Thyroid gland (tissue), 4 donors: ENCODE results near the gene RNF148. TPM values are rescaled to one million over a fixed set of nuclear protein-coding genes. Genes with fewer than 3 reads are reported as not detected.

Experiments used
- DNase-seq, 2 donors: peaks; one replicate each; pipeline ENCODE4 v3.0.0-alpha.2; 2019
- H3K27ac ChIP-seq, 3 donors: fragments of 200-600 bp; sonication (generic); 1 replicate in 2 of 3; 2 replicates in 1 of 3; pipeline ENCODE4 v1.5.1; 2016 to 2019; ENCODE audit warnings: mild to moderate bottlenecking in 1 of 3, moderate library complexity in 1 of 3
- H3K27me3 ChIP-seq: fragments of 200-600 bp; sonication (generic); one replicate; pipeline ENCODE4 v1.5.1; 2019
- H3K36me3 ChIP-seq, 2 donors: fragments of 200-600 bp; sonication (generic); one replicate each; pipeline ENCODE4 v1.5.1; 2016 to 2019
- H3K4me1 ChIP-seq, 2 donors: fragments of 200-600 bp; sonication (generic); one replicate each; pipeline ENCODE4 v1.5.1; 2017 to 2019
- H3K4me3 ChIP-seq, 3 donors: fragments of 200-600 bp; sonication (generic); replicated peaks in 1 of 3; 1 replicate in 2 of 3; 2 replicates in 1 of 3; pipeline ENCODE4 v1.5.1; 2016; ENCODE audit warnings: mild to moderate bottlenecking in 1 of 3
- H3K9me3 ChIP-seq: fragments of 200-600 bp; sonication (generic); one replicate; pipeline ENCODE4 v1.5.1; 2017
- POLR2A ChIP-seq, 2 donors: fragments of 450-650 bp; IDR thresholded peaks; one replicate each; pipeline ENCODE4 v1.6.1; 2017; ENCODE audit warnings: antibody characterized with exemption in 2 of 2, mild to moderate bottlenecking in 2 of 2, moderate library complexity in 1 of 2
- WGBS, 2 donors: methylation state at CpG; one replicate each; pipeline ENCODE4 v1.1.5; 2017; 5-methylcytosine and 5-hydroxymethylcytosine counted together
- intact Hi-C: fragments of 100-400 bp; cut with DNase I; formaldehyde crosslinking; loops from one replicate; pipeline ENCODE4 v1.15.1; 2023
- total RNA-seq, 4 donors: library from RNA; depleted of rRNA; stranded (reverse); fragments of >200 nt; gene quantifications; one replicate each; pipeline ENCODE4 v1.2.3, GENCODE V29; 2016
- TF ChIP-seq, protein P1 (sequence below), 6 experiments: fragments of 200-600 bp in 3 of 6; fragments of 450-650 bp in 3 of 6; sonication (generic) in 3 of 6; IDR thresholded peaks; one replicate each; pipeline ENCODE4 v1.5.1; 2016 to 2019; ENCODE audit warnings: antibody characterized with exemption in 6 of 6, mild to moderate bottlenecking in 2 of 6, inconsistent platforms in 1 of 6, moderate library complexity in 1 of 6

RNF148 gene
- total RNA-seq, 4 donors from 2014 or later = 1.4 to 7.9 (median 4.7) TPM

DNA sequence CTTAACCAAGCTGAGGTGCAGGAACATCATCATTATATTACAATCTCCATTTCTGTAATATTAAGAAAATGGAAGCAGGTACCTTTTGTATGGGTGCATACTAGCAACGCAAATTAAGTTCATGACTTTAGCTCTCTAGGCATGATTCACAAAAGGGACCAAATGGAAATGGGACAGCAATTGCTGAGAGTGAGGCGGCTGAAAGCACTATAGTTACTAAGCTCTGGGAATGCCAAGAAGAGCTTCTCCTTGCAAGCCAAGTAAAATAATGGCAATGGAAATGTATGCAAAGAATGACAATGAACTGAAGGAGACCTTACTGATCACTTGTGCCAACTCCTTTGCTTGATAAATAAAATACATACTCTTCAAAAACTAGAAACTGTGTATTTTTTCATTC, 36.2 kb upstream of the RNF148 start:
- Histone ChIP-seq H3K27me3 (no peaks in the 10 kb centered on the region), H3K36me3 (no peaks in the 10 kb centered on the region), H3K27ac (no peak overlapping the region), H3K4me1 (no peaks in the 10 kb centered on the region), H3K9me3 (no peaks in the 10 kb centered on the region), H3K4me3 (no peak overlapping the region)
- TF ChIP-seq POLR2A (IDR thresholded peaks at IDR 0.05) = no peak
- TF ChIP-seq, protein P1, sequence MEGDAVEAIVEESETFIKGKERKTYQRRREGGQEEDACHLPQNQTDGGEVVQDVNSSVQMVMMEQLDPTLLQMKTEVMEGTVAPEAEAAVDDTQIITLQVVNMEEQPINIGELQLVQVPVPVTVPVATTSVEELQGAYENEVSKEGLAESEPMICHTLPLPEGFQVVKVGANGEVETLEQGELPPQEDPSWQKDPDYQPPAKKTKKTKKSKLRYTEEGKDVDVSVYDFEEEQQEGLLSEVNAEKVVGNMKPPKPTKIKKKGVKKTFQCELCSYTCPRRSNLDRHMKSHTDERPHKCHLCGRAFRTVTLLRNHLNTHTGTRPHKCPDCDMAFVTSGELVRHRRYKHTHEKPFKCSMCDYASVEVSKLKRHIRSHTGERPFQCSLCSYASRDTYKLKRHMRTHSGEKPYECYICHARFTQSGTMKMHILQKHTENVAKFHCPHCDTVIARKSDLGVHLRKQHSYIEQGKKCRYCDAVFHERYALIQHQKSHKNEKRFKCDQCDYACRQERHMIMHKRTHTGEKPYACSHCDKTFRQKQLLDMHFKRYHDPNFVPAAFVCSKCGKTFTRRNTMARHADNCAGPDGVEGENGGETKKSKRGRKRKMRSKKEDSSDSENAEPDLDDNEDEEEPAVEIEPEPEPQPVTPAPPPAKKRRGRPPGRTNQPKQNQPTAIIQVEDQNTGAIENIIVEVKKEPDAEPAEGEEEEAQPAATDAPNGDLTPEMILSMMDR (IDR thresholded peaks at IDR 0.05) = no peak
- WGBS, 2 donors = 88% methylated on average over 2 of the region's 2 CpGs
- intact Hi-C loops = no loop called here
- DNase-seq = no peak

DNA sequence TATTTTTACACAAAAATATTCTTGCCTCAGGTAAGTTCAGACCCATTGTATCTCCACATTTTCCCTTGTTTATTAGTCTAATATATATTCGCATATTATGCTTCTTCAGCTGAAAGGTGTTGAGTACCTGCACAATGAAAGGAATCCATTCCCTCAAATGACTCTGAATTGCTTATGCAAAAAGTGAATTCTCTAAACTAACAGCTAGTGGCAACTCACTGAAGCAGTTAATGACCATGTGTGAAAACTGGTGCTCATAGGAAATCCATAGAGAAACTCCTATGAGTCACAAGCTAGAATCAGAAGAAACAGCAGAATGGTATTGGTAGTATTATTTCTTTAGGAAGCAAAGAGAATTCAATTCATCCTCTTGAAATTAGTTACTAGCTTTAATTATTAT, 33.5 kb upstream of the RNF148 start:
- TF ChIP-seq, protein P1 (IDR thresholded peaks at IDR 0.05) = no peak
- no peak for DNase-seq
- intact Hi-C loops = no loop called here
- WGBS, 2 donors = 94 to 98% methylated on average over 1 of the region's 1 CpG
- Histone ChIP-seq H3K4me3 (no peak overlapping the region), H3K36me3 (no peaks in the 10 kb centered on the region), H3K4me1 (no peaks in the 10 kb centered on the region), H3K27me3 (no peaks in the 10 kb centered on the region), H3K27ac (no peak overlapping the region), H3K9me3 (no peaks in the 10 kb centered on the region)

DNA sequence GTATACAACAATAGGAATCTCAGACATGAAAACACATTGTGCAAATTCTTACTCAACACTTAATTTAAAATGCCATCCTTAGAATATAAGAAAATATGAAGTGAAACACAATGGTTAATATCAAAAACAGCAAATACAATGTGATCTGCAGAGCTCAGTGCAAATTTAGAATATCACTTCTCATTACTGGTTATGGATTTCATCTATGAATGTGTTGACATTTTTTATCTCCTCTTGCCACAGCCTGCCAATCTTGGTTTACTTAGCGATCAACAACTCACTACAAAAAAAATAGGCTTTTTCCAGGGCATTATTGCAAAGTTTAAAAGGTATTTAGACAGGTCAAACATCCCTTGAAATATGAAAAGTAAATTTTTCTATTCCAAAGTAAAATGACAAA, 25.0 kb upstream of the RNF148 start:
- H3K4me1 ChIP-seq = no peaks in the 10 kb centered on the region
- H3K27me3 ChIP-seq = no peaks in the 10 kb centered on the region
- H3K36me3 ChIP-seq = no peaks in the 10 kb centered on the region
- H3K4me3 ChIP-seq = no peak overlapping the region
- no peaks in the 10 kb centered on the region for H3K9me3 ChIP-seq
- H3K27ac ChIP-seq = no peak overlapping the region
- WGBS, 2 donors = 89 to 91% methylated on average over 1 of the region's 1 CpG
- no peak for TF ChIP-seq POLR2A (IDR thresholded peaks at IDR 0.05)
- TF ChIP-seq, protein P1 (IDR thresholded peaks at IDR 0.05) = no peak
- no peak for DNase-seq
- intact Hi-C loops = no loop called here

DNA sequence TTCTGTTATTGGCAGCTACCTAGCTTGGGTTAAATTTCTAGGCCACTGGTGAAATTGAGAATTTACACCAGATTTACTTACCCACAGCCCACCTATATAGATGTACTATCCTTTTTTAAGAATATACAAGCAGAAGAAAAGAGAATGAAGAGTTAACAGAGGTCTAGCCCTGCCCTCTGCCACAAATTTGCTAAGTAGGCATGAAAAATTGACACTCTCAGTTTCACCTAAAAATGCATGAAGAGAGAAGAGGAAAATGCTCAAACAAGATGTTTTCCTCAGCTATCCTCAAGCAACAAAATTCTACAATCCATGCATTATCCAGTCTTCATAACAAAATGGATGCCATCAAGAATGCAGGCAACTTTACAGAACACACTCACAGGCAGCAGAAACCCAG, 24.6 kb upstream of the RNF148 start:
- no peaks in the 10 kb centered on the region for H3K4me1 ChIP-seq
- no peaks in the 10 kb centered on the region for H3K9me3 ChIP-seq
- no peaks in the 10 kb centered on the region for H3K36me3 ChIP-seq
- no peak overlapping the region for H3K27ac ChIP-seq
- DNase-seq = no peak
- no peak overlapping the region for H3K4me3 ChIP-seq
- H3K27me3 ChIP-seq = no peaks in the 10 kb centered on the region
- intact Hi-C loops = no loop called here
- TF ChIP-seq, protein P1 (IDR thresholded peaks at IDR 0.05) = no peak
- TF ChIP-seq POLR2A (IDR thresholded peaks at IDR 0.05) = no peak

DNA sequence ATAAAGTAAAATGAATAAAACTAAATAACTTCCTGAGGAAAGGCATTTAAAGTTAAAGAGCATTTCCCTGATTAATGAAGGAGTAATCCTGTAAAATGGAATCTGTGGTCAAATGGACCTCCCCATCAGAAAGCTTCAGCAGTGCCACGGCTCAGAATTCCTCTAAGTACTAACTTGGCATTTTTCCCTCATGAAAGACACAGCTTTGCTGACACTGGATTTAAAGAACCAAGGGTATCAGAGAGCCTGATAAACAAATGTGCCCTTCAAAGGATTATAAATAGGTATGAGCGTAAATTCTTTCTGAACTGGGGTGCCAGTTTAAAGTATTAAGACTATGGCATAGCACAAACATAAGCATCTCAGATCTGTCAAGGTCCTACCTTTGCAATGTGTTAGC, 24.2 kb upstream of the RNF148 start:
- 70 to 75% methylated on average over 2 of the region's 2 CpGs for WGBS, 2 donors
- no peak overlapping the region for H3K27ac ChIP-seq
- H3K36me3 ChIP-seq = no peaks in the 10 kb centered on the region
- H3K27me3 ChIP-seq = no peaks in the 10 kb centered on the region
- intact Hi-C loops = no loop called here
- no peaks in the 10 kb centered on the region for H3K4me1 ChIP-seq
- DNase-seq = no peak
- TF ChIP-seq, protein P1 (IDR thresholded peaks at IDR 0.05) = no peak
- TF ChIP-seq POLR2A (IDR thresholded peaks at IDR 0.05) = no peak
- no peaks in the 10 kb centered on the region for H3K9me3 ChIP-seq
- no peak overlapping the region for H3K4me3 ChIP-seq
